Measurements from ENCODE around the gene GGA2.
"Not testable (repeated sequence)": the region's sequence is repeated elsewhere in the genome, so short reads cannot be mapped to it uniquely, and the experiment has no call there.

Gene GGA2

GRCh38 chr16:23523876-23524385 lies 13.6 kb upstream of the GGA2 start:
- DNase-seq = no peak

GRCh38 chr16:23523321-23523720 lies 13.0 kb upstream of the GGA2 start:
- no peak for DNase-seq

- DNase-seq = no peak
Measured at GRCh38 chr16:23521965-23522364, 11.7 kb upstream of the GGA2 start.

GRCh38 chr16:23521037-23521743 lies 10.9 kb upstream of the GGA2 start:
- no peak for DNase-seq

GRCh38 chr16:23520500-23520899 lies 10.2 kb upstream of the GGA2 start:
- DNase-seq = no peak

GRCh38 chr16:23519282-23519681 lies 9.0 kb upstream of the GGA2 start:
- no peak for DNase-seq

GRCh38 chr16:23518435-23518891 lies 8.2 kb upstream of the GGA2 start:
- DNase-seq = no peak

GRCh38 chr16:23516366-23517137 lies 6.3 kb upstream of the GGA2 start:
- DNase-seq = no peak

- DNase-seq = no peak
Measured at GRCh38 chr16:23515881-23516280, 5.6 kb upstream of the GGA2 start.

GRCh38 chr16:23514381-23515152 lies 4.3 kb upstream of the GGA2 start:
- no peak for DNase-seq

- DNase-seq = no peak
Measured at GRCh38 chr16:23512168-23512695, 1.9 kb upstream of the GGA2 start.

- DNase-seq = no peak
Measured at GRCh38 chr16:23511731-23512130, 1.4 kb upstream of the GGA2 start.

GRCh38 chr16:23510915-23511270 lies 599 bp upstream of the GGA2 start:
- not testable (repeated sequence) for DNase-seq

- DNase-seq = no peak
Measured at GRCh38 chr16:23509782-23510163, 521 bp downstream of the GGA2 start.

- no peak for DNase-seq
Measured at GRCh38 chr16:23509441-23509754, 896 bp downstream of the GGA2 start.

- DNase-seq = no peak
Measured at GRCh38 chr16:23508589-23509440, 1.5 kb downstream of the GGA2 start.

GRCh38 chr16:23506606-23506994 lies 3.7 kb downstream of the GGA2 start:
- no peak for DNase-seq

GRCh38 chr16:23505671-23506605 lies 4.4 kb downstream of the GGA2 start:
- no peak for DNase-seq

- no peak for DNase-seq
Measured at GRCh38 chr16:23505180-23505665, 5.1 kb downstream of the GGA2 start.

GRCh38 chr16:23504453-23505179 lies 5.7 kb downstream of the GGA2 start:
- DNase-seq = no peak
